ENCODE measurements around the gene SEMA3E. TPM values are rescaled to one million over a fixed set of nuclear protein-coding genes. Genes with fewer than 3 reads are reported as not detected.

SEMA3E gene
- total RNA-seq, 2 donors from 2014 or later: 0.07 to 0.59 TPM

- Histone ChIP-seq H3K27me3 (no peaks in the 10 kb centered on the region), H3K4me1 (no peaks in the 10 kb centered on the region), H3K27ac (no peak overlapping the region), H3K4me3 (no peak overlapping the region), H3K36me3 (no peaks in the 10 kb centered on the region), H3K9me3 (no peaks in the 10 kb centered on the region)
- no peak for TF ChIP-seq CTCF (IDR thresholded peaks at IDR 0.05)
- no peak for DNase-seq (ENCODE audit: low spot score)
Measured at GRCh38 chr7:83517035-83517700, 131.8 kb downstream of the SEMA3E start.

- no peaks in the 10 kb centered on the region for H3K27me3 ChIP-seq
- H3K4me3 ChIP-seq: no peak overlapping the region
- no peaks in the 10 kb centered on the region for H3K9me3 ChIP-seq
- H3K36me3 ChIP-seq: no peaks in the 10 kb centered on the region
- H3K27ac ChIP-seq: no peak overlapping the region
- TF ChIP-seq CTCF (IDR thresholded peaks at IDR 0.05): no peak
- H3K4me1 ChIP-seq: no peaks in the 10 kb centered on the region
- no peak for DNase-seq (ENCODE audit: low spot score)
Measured at GRCh38 chr7:83514977-83515376, 134.0 kb downstream of the SEMA3E start.

GRCh38 chr7:83509255-83510021 is 139.5 kb downstream of the SEMA3E start:
- Histone ChIP-seq H3K4me3 (no peak overlapping the region), H3K27me3 (no peaks in the 10 kb centered on the region), H3K4me1 (no peaks in the 10 kb centered on the region), H3K9me3 (no peaks in the 10 kb centered on the region), H3K27ac (no peak overlapping the region), H3K36me3 (no peaks in the 10 kb centered on the region)
- DNase-seq (ENCODE audit: low spot score): no peak
- TF ChIP-seq CTCF (IDR thresholded peaks at IDR 0.05): no peak

GRCh38 chr7:83504330-83504729 is 144.6 kb downstream of the SEMA3E start:
- DNase-seq (ENCODE audit: low spot score): no peak
- Histone ChIP-seq H3K36me3 (no peaks in the 10 kb centered on the region), H3K27me3 (no peaks in the 10 kb centered on the region), H3K9me3 (no peaks in the 10 kb centered on the region), H3K27ac (no peak overlapping the region), H3K4me1 (no peaks in the 10 kb centered on the region), H3K4me3 (no peak overlapping the region)
- no peak for TF ChIP-seq CTCF (IDR thresholded peaks at IDR 0.05)

- DNase-seq (ENCODE audit: low spot score): no peak
- Histone ChIP-seq H3K9me3 (no peaks in the 10 kb centered on the region), H3K4me1 (no peaks in the 10 kb centered on the region), H3K27me3 (no peaks in the 10 kb centered on the region), H3K36me3 (no peaks in the 10 kb centered on the region), H3K4me3 (no peak overlapping the region), H3K27ac (no peak overlapping the region)
- TF ChIP-seq CTCF (IDR thresholded peaks at IDR 0.05): no peak
Measured at GRCh38 chr7:83502636-83503035, 146.3 kb downstream of the SEMA3E start.

Measured in right atrium auricular region (tissue), 2 donors.